ENCODE measurements around the gene TMEM88.

The TMEM88 gene

DNA sequence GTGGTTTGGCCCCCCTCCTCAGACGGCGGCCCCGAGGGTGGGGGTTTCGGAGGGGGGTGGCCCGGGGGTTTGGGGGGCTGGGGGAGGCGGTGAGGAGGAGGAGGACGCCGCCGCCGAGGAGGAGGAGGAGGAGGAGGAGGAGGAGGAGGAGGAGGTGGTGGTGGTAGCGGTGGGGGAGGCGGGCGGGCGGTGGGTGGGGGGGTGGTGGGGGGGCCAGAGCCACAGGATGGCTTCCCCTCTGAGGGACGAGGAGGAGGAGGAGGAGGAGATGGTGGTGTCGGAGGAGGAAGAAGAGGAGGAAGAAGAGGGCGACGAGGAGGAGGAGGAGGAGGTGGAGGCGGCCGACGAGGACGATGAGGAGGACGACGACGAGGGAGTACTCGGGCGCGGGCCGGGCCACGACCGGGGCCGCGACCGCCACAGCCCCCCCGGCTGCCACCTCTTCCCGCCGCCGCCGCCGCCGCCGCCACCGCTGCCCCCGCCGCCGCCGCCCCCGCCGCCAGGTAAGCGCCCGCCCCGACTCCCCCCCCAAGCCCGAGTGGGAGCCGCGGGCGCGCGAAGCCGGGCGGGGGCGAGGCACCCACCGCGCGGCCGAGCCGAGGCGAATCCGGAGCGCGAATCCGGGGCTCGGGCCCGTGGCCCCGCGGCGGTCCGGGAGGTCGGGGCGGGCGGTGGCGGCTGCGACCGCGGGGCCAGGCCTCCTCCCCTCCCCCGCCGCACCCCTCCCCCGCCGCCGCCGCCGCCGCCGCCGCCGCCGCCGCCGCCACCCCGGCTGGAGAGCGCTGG, 29.9 kb downstream of the TMEM88 start:
- DNase-seq (ENCODE audit: low spot score) = peak; percentile 20

DNA sequence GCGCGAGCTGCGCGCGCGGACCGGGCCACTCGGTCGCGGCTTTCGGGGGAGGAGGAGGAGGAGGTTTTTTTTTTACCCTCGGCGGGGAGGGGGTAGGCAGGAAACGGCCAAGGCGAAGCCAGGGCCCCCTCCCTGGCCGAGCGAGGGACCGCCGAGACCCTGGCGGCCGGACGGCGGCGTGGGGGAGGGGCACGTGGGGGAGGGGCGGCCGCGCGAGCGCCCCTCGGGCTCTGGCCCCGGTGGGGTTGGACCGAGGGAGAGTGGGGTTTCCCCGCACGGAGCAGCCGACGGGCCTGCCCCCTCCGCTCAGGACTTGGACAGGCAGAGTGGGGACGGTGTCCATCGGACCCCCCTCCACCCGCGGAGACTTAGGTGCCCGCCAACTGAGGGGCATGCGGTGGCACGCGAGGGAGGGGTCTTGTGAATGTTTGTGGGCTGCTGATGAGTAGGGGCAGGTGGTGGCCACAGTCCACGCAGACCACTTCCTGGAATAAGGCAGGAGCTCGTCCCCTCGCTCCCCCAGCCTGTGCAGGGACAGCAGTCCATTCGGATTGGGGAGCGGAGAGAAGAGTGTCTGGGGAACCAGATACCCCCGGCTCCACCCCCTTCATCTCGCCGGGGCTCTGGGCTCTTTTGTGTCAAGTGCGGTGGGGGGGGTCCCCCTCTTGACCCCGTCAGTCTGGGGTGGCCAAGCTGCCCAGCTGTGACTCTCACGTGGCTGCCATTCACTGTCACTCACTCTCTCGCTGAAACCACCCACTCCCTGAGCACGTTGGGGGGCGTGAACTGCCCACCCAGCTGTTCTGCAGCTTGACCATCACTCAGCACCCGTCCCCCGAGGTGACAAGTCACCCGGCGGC, 30.7 kb downstream of the TMEM88 start:
- peak; percentile 30 for DNase-seq (ENCODE audit: low spot score)

DNA sequence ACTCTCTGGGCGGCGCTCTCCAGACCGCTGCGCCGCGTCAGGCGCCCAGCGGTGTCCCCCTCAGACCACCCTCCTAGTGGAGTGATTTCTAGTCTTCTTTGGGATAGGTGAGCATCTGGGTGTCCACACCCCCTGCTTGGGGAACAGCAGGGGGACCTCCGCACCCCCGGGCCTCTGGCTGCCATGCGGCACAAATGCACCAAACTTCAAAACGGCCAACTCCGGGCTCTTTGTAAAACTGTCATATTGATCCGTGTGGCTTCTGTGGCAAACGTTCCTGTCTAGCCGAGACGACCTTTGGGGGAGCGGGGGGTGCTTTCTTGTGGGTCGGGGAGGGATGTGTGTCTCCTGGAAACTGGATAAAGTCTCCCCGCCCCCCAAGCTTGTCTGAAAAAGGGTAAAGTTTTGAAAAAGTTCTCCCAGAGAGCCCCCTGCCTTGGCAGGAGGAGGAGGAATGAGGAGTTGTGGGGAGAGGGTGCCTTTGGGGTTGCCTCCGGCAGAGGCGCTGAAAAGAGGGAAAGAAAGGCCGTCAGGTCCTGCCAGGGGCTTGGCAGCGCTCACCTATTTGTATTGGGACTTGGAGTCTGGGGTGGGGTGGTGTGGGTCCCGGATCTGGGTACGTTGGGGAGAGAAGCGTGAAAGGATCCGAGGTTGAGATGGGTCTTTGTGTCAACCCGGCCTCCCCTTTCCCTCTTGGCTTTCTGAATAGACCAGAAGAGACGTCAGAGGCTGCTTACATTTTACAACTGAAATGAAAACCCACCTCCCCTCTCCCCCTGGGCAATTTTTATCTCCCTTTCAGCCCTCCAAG, 31.6 kb downstream of the TMEM88 start:
- peak; percentile 56 for DNase-seq (ENCODE audit: low spot score)

DNA sequence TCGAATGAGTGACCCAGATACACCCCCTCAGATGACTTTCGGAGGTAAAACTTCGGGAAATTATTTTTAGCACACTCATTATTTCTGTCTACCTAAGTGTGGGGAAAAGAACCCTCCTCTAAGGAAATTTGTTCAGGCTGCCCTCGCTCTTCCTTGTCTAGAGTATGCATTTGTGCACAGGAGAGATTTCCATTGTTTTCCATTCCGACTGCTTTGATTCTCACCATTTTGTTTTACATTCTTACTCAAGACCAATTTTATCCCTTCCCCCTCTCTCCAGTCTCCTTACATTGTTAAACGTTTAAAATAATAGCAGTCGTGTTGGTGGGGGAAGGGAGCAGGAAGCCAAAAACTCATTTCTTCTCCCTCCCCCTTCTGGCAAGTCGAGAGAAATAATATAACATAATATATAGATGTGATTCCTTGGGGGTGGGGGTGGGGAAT, 32.2 kb downstream of the TMEM88 start:
- DNase-seq (ENCODE audit: low spot score) = no peak

DNA sequence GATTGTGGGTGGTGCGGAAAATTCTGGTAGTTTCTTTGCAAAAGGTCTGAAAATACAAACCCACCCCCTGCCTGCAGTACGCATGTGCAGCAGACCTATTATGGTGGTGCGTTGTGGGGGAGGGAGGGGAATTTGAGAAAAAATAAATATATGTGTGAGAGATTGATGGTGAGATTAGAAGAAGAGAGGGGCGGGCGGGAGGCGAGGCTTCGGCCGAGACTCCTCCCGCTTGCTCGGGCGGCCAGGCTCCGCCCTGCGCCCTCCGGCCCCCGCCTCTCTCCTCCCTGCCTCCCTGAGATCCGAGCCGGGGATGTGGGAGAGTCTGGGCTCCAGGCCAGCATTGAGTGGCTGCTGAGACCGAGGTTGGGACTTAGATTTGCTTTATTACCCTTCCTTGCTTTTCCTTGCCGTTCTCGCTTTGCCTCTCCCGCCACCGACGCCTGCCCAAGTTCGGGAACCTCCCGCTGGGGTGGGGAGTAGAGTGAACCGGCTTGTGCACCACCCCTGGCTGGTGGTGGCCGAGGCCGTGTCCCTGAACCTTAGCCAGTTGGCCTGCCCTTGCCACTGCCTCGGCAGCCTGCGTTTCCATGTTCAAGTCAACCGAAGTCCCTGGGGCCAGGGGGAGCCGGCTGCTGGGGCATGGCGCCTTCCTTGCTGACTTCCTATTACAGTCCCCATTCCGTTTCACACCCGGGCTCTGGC, 32.8 kb downstream of the TMEM88 start:
- peak; percentile 96 for DNase-seq (ENCODE audit: low spot score)

DNA sequence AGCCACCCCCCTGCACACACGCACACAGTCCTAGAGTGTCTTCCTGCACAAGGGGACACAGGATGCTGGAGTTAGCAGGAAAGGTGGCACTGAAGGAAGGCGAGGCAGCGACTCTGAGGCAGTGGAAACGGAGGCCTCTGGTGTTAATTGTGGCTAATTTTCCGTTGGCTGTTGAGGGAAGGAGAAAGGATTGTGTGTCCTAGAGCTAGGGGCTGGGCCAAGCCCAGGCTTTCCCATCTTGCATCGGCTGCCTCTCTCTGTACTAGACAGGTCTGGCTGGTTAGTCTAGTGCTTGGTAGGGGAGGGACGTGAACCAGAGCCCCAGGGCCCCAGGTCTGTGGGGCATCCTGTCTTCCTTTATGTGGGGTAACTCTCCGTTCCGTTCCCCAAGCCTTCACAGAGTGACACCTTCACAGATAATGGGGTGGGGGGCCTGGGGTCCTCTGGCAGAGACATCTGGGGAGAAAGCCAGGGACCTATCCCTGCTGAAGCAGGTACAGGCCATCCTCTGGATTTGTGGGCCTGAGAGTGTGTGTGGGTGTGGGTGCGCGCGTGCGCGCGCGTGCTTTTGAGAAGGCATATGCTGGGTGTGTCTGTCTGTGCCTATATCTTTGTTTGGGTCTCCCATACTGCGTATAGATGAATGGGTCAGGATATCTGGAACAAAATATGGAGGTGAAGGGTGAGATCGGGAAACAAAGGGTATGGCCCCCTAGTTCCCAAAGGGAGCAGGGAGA, 33.5 kb downstream of the TMEM88 start, which contains the start of gene CHD3:
Gene CHD3, plus strand, starts transcription at position 606 of the 737 bp plus-strand sequence. CDS start 212 bp downstream, outside the sequence.
- DNase-seq (ENCODE audit: low spot score) = peak; percentile 32

DNA sequence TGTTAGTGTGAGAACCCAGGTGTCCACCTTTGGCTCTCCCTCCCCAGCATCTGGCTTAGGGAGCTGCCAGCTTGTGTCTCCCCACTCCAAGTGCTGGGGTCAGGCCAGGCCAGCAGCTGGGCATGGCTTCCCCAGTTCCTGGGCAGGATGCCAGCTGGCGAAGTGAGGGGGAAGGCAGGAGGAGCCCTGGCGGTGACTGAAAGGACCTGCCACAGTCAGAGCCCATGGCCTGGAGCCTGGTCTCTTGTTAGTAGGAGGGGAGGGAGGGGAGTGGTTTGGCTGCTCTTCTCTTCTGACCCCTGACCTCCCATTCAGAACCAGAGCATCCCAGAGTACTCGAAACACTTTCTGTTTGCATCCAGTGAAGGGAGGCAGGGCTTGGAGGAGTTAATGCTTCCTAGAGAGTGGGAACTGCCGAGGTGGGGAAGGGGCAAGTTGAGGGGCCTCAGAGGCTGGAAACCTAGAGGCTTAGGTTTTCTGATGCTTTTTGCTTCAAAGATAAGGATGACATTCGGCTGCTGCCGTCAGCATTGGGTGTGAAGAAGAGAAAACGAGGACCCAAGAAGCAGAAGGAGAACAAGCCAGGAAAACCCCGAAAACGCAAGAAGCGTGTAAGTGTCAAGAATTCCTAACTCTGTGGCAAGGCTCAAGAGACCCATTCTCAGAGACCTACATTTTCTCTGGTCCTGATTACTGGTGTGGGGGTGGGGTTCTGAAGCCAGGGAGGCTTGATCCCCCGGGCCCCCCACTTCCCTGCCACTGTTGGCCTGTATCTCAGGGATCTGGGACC, 34.5 kb downstream of the TMEM88 start:
- DNase-seq (ENCODE audit: low spot score) = peak; percentile 36

DNA sequence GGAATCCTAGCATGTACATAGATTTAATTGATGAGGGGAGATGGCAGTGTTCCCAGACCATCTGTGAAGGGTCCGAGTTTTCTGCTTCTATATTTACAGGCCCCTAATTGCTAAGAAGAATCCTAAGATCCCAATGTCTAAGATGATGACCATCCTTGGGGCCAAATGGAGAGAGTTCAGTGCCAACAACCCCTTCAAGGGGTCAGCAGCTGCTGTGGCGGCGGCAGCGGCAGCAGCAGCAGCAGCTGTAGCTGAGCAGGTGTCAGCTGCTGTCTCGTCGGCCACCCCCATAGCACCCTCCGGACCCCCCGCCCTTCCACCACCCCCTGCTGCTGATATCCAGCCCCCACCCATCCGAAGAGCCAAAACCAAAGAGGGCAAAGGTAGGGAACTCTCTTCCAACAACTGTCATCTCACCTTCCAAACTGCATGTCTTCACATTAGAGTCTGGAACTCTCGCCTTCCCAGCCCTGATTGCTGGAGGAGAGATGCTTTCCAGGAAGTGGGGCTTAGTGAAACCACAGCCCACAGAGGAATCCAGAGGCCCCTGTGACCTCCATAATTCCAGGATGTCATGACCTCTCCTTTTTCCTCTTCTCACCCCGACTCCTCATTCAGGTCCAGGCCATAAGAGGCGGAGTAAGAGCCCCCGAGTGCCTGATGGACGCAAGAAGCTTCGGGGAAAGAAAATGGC, 38.5 kb downstream of the TMEM88 start:
- no peak for DNase-seq (ENCODE audit: low spot score)

DNA sequence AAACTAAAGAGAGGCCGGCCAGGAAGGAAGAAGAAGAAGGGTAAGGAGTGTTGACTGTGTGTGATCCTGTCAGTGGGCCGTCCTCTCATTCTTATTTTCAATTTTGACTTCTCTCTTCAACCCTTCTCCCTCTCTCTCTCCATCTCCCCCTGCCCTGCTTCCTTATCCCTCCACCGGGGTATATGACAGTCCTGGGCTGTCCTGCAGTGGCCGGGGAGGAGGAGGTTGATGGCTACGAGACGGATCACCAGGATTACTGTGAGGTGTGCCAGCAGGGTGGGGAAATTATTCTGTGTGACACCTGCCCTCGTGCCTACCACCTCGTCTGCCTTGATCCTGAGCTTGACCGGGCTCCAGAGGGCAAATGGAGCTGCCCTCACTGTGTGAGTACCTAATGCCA, 39.4 kb downstream of the TMEM88 start:
- DNase-seq (ENCODE audit: low spot score) = no peak

DNA sequence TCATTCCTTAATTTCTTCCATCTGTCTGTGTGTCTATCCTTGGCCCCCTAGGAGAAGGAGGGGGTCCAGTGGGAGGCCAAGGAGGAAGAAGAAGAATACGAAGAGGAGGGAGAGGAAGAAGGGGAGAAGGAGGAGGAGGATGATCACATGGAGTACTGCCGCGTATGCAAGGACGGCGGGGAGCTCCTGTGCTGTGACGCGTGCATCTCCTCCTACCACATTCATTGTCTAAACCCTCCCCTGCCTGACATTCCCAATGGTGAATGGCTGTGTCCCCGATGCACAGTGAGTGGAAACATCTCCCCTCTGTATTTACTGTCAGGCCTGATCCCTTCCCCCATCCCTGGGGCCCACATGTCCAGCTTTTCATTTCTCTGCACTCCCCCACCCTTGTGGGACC, 40.0 kb downstream of the TMEM88 start:
- DNase-seq (ENCODE audit: low spot score) = no peak

DNA sequence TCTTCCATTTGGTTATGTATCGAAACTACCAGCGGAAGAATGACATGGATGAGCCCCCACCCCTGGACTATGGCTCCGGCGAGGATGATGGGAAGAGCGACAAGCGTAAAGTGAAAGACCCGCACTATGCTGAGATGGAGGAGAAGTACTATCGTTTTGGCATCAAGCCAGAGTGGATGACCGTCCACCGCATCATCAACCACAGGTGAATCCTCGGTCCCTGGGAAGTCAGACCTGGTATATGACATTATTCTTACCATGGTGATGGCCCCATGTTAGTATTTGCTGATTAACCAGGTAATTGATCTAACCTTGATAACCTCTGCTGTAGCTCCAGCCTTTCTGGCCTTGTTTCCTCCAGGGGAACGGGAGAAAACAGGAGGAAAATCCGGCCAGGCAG, 42.2 kb downstream of the TMEM88 start:
- no peak for DNase-seq (ENCODE audit: low spot score)

DNA sequence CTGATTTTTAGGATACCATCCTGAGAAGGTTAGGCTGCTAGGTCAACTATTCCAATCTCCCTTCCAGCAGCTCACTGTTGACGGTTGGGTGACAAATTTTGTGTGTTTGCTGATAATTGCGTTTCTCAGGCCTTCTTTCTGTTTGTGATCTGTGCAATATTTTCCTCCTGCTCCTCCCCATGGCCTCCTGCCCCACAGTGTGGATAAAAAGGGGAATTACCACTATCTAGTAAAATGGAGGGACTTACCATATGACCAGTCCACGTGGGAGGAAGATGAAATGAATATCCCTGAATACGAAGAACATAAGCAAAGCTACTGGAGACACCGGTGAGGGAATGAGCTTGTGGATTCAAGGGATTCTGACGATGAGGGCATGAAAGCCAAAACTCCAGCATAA, 42.9 kb downstream of the TMEM88 start:
- DNase-seq (ENCODE audit: low spot score) = peak; percentile 43

DNA sequence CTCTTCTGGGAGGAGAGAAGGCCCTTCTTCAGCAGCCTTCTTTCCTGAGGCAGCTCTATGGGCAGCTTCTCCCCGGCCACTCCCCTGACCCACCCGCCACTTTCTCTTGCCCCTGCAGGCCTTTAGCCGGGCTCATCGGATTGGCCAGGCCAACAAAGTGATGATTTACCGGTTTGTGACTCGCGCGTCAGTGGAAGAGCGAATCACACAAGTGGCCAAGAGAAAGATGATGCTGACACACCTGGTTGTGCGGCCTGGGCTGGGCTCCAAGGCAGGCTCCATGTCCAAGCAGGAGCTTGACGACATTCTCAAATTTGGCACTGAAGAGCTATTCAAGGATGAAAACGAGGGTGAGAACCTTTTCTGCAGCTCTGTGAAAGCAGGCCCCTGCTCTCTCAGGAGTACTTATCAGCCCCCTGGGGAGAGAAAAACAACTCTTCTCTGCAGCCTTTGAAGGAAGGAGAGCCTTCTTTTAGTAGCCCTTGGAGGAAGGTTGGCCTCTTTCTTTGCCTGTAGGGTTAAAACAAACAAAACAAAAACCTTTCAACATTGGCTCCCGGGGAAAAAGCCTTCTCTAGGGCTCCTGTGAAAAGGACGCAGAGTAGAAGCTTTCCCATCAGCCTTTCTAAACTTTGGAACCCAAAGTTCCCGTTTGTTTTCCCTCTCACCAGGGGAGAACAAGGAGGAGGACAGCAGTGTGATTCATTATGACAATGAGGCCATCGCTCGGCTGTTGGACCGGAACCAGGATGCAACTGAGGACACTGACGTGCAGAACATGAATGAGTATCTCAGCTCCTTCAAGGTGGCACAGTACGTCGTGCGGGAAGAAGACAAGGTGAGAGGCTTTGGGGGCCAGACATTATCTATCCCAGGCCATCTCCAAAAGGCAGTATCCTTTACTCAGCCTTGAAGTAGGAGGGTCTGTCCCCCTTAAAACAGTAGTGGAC, 48.6 kb downstream of the TMEM88 start:
- DNase-seq (ENCODE audit: low spot score) = no peak
